C4-2B (cell line): ENCODE data around the gene ARHGAP4.

Source experiments
- H3K27ac ChIP-seq: fragments of 450-650 bp; 2 replicates; pipeline ENCODE4 v1.5.1; 2017
- CTCF ChIP-seq: fragments of 450-650 bp; conservative IDR thresholded peaks from 2 replicates; pipeline ENCODE4 v1.5.1; 2017; ENCODE audit warnings: mild to moderate bottlenecking
- ZFX ChIP-seq: fragments of 450-650 bp; IDR thresholded peaks from 2 replicates; pipeline ENCODE4 v1.6.1; 2017

The ARHGAP4 gene

GRCh38 chrX:153882557-153882956 lies 43.5 kb downstream of the ARHGAP4 start:
- TF ChIP-seq ZFX = no peak
- no peak for TF ChIP-seq CTCF
- H3K27ac ChIP-seq = no peak overlapping the region

GRCh38 chrX:153882086-153882498 lies 44.0 kb downstream of the ARHGAP4 start:
- no peak overlapping the region for H3K27ac ChIP-seq

GRCh38 chrX:153881281-153881680 lies 44.8 kb downstream of the ARHGAP4 start:
- TF ChIP-seq ZFX = no peak
- no peak for TF ChIP-seq CTCF
- H3K27ac ChIP-seq = no peak overlapping the region

More at GRCh38 chrX:153882086-153882498, 44.0 kb downstream of the ARHGAP4 start:
- no peak for TF ChIP-seq ZFX
- no peak for TF ChIP-seq CTCF

GRCh38 chrX:153880440-153880815 lies 45.6 kb downstream of the ARHGAP4 start:
- H3K27ac ChIP-seq = no peak overlapping the region
- TF ChIP-seq ZFX (no peak), CTCF (no peak)

- TF ChIP-seq CTCF (no peak), ZFX (no peak)
- no peak overlapping the region for H3K27ac ChIP-seq
Observed at GRCh38 chrX:153879741-153880439, 46.2 kb downstream of the ARHGAP4 start.

- H3K27ac ChIP-seq = no peak overlapping the region
- no peak for TF ChIP-seq CTCF
- TF ChIP-seq ZFX = no peak
Observed at GRCh38 chrX:153878969-153879653, 47.0 kb downstream of the ARHGAP4 start.

GRCh38 chrX:153878345-153878744 lies 47.7 kb downstream of the ARHGAP4 start:
- H3K27ac ChIP-seq = no peak overlapping the region
- TF ChIP-seq CTCF = no peak
- TF ChIP-seq ZFX = no peak
